HG02885 (cell line): ENCODE results near the gene CRB1.

ENCODE experiments used
- ATAC-seq: cut with Tn5 transposase; IDR thresholded peaks from one replicate; pipeline ENCODE4 v1.9.1; 2021; ENCODE audit warnings: mild to moderate bottlenecking; ENCODE audit not compliant: unreplicated experiment, poor library complexity

Gene CRB1

DNA sequence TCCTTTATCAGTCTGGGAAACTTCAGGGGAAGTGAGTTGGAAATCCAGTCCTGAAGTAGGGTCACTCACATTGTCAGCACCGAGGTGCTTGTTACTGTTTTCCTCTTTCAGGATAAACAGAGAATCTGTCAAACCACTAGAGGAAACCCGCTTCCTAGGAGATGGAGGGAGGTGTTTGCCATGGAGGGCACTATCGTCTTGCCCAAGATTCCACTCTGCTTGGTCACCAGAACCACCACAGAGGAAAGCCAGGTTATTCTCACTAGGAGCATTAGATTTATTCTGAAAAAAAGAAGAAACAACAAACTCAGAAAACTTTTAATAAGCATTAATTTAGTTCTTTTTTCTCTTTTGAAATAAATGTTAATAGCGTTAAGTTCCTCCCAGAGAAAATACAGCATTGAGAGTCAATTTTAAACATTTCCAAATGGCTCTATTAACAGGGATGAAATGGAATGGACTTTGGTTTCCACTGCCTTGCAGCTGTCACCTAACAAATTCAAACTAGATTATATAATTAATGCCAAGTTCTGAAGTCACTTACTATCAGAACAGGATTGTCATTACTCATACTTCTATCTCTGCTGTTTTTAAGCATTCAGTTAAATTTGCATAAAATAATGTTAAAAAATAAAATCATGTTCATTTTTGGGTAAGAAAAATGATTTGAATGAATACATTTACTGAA lies 242.8 kb downstream of the CRB1 start:
- no peak for ATAC-seq

DNA sequence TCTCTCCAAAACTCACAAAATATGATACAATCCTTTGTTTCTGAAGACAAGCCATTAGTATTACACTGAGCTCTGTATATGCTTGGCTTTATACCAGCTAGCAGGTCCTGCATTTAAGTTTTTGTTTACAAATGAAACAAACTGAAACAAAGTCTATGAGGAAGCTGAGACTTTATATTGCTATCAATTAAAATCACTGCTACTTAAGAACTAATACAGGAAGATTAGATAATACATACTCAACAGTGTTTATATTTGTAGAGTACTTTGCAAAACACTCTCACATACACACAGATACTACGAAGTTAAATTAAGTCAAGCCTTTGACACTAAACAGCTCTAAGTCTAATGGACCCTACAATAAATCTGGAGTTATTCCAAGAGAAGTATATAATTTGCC lies 247.4 kb downstream of the CRB1 start:
- ATAC-seq: no peak

DNA sequence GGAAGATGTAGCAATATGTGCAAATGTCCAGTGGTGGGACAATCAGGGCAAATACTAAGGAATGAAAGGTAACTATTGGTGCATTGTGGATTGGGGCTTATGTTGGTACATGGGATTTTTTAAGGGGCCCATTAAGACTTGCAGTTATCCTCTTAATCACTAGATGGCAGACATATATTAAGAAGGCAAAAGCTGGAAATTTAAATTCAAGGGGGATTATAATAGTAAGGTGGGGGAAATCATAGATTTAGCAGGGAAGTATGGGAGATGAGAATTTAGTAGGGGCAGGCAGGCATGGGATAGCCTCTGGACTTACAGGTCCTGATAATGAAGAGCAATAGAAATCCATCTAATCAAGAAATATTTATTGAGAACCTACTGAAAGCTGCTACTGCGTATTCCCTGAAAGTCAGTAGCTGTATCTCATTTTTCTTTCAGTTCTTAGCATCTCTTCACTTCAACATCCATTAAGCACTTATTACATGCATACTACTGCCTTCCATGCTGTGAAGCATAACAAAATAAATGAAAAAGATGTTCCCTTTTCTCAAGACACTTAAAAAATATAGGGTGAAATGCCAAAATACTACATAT lies 251.8 kb downstream of the CRB1 start:
- no peak for ATAC-seq

DNA sequence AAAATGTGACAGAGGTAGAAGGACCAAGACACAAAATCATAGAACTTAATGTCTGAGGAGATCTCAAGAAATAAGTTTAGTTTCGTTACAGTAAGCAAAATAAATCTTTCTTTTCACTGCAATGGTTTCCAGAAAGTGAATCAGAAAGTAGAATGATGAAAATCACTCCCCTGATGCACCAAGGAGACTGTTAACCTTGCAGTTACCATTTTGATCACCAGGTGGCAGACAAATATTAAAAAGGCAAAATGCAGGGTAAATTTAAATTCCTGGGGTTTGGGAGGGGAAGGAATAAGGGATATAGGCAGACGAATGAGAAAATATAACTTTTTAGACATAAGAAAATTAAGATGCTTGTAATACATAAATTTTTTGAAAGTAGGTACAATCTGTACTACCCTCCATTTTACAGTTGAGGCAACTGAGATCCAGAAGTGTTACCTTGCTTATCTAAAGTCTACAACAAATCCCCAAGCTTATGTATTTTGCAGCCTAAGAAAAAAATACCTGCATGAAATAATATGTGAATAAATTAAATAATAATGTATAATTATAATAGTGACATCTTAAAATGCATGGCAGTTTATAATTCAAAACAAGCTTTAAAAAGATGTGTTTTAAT lies 253.2 kb downstream of the CRB1 start:
- ATAC-seq: peak; percentile 73

DNA sequence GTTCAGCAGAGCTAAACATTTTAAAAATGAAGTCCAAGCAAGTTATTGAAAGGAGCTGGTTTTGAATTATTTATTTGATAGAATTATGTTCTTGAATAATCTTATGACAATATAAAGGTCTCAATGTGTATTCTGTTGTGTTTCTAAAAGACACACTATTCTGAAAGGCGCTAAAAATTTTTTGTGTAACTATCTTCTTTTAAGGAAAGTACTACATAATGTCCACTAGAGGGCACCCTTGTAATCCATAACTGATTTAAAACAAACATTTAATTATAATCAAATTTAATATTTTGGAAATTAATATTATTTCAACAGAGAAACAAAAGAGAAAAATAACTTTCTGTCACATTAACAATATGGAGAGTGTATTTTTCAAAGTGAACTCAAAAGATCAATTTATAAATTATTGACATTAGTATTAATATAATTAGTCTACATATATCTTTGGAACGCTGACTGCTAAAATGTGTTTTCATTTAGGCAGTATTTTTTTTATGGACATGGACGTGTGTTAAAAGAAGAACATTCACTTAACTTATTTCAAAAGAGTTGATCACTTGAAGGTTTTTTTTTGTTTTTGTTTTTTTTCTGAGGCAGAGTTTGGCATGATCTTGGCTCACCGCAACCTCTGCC lies 258.8 kb downstream of the CRB1 start:
- no peak for ATAC-seq
